Measurements from ENCODE around the gene PRG3. TPM values are rescaled to one million over a fixed set of nuclear protein-coding genes. Genes with fewer than 3 reads are reported as not detected.

Gene PRG3
- total and polyA plus RNA-seq, 2 donors (not counting 1 experiment from before 2014, with no cell fraction given), result not detected

DNA sequence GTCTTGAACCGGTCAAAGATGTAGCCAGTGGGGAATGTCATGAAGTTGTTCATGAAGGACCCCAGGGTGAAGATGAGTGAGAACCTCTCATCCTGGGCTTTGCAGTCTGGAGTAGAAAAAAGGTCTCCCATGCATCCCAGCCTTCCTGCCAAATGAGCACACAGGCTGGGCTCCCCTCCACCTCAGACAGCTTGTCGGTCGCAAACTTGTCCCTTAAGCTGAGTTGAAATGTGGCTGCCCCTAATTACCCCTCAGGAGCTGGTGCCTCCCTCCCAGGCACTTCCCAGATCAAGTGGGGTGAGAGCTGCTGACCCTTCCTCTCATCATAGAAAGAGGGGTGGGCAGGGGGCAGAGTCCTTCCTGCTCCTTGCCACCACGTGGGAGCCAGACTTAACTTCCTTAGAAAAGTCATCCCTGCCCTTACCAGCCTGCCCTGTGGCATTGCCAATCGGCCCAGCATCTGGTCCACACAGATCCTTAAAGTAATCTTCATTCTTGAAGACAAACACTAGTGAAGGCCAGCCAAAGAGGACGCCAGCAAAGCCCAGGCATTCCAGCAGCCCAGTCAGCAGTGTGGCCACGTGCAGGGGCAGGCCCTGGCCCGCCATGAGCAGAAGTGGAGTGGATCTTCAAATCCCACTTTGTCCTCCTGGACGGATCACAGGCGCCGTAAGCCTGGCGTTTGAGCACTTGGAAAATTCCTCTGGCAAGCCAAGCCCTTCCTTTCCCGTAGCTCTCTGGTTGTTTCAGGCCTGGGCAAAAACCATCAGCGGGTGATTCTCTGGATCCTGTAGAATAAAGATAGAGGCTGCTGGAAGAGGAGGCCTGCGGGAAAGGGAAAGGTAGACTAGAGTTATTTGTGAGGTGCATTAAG lies 44.9 kb upstream of the PRG3 start:
- peak overlapping the region; percentile 96 for H3K4me2 ChIP-seq (replicated peaks; ENCODE audit: low read depth, low read length, poor library complexity, severe bottlenecking)
- H3K4me3 ChIP-seq (ENCODE audit: control extremely low read depth in 1 of 5, extremely low read depth in 1 of 5, insufficient read depth in 1 of 5, low read depth in 2 of 5, low read length in 4 of 5), result peak overlapping the region in 4 of 5 experiments; percentile 32 to 90 (median 68)
- intact Hi-C loops (cut with micrococcal nuclease), result loop anchor here (2.0 to 5.0 kb wide), 2 partner anchors 31 to 89 kb away; partner anchors contain the start of genes P2RX3 and SSRP1
- DNase-seq (no peak), ATAC-seq (ENCODE audit: low read depth) (no peak)
- POLR2A ChIA-PET, result interaction anchor here (0.6 kb wide), 1 partner anchor 75 kb away, joined by 6 read pairs; no protein-coding TSS in a partner anchor
- WGBS (ENCODE audit: insufficient coverage), result 55% methylated on average over 12 of the region's 15 CpGs
- H3K79me2 ChIP-seq (ENCODE audit: control insufficient read depth, insufficient read depth, low read length), result peaks cover 10% of the 10 kb centered on the region
- Mint-ChIP-seq H3K27ac (peak overlapping the region; percentile 92), H3K9me3 (ENCODE audit: insufficient read depth) (no peaks in the 10 kb centered on the region), H3K27me3 (no peaks in the 10 kb centered on the region), H3K4me1 (peaks cover 36% of the 10 kb centered on the region), H3K4me3 (peak overlapping the region; percentile 91)
- CTCF ChIA-PET, result interaction anchor here (1.3 to 4.2 kb wide), 2 partner anchors 32 to 118 kb away, joined by 3 to 22 read pairs; no protein-coding TSS in a partner anchor
- no peaks in the 10 kb centered on the region for H4K20me1 ChIP-seq (ENCODE audit: control insufficient read depth, insufficient read depth, low read length, poor library complexity, severe bottlenecking)
- peaks cover 28 to 33% of the 10 kb centered on the region in 2 donors for H3K4me1 ChIP-seq (ENCODE audit: control insufficient read depth in 2 of 2, insufficient read depth in 2 of 2, low read length in 2 of 2)
- peaks cover 0 to 4% (median 0%) of the 10 kb centered on the region in 3 donors for H3K9me3 ChIP-seq (ENCODE audit: control extremely low read depth in 1 of 3, control insufficient read depth in 2 of 3, insufficient read depth in 1 of 3, low read length in 2 of 3)
- H3K36me3 ChIP-seq (replicated peaks in 1 of 2; ENCODE audit: control extremely low read depth in 1 of 2, control insufficient read depth in 1 of 2, extremely low read depth in 1 of 2, insufficient read depth in 2 of 2, low read length in 1 of 2), result peaks cover 0 to 3% of the 10 kb centered on the region in 2 experiments
- TF ChIP-seq, protein P1, sequence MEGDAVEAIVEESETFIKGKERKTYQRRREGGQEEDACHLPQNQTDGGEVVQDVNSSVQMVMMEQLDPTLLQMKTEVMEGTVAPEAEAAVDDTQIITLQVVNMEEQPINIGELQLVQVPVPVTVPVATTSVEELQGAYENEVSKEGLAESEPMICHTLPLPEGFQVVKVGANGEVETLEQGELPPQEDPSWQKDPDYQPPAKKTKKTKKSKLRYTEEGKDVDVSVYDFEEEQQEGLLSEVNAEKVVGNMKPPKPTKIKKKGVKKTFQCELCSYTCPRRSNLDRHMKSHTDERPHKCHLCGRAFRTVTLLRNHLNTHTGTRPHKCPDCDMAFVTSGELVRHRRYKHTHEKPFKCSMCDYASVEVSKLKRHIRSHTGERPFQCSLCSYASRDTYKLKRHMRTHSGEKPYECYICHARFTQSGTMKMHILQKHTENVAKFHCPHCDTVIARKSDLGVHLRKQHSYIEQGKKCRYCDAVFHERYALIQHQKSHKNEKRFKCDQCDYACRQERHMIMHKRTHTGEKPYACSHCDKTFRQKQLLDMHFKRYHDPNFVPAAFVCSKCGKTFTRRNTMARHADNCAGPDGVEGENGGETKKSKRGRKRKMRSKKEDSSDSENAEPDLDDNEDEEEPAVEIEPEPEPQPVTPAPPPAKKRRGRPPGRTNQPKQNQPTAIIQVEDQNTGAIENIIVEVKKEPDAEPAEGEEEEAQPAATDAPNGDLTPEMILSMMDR (IDR thresholded peaks at IDR 0.05), result no peak
- no peak for TF ChIP-seq EZH2 (IDR thresholded peaks at IDR 0.05; ENCODE audit: borderline replicate concordance, insufficient read depth, low read depth, low read length, poor library complexity, severe bottlenecking)
- H2AFZ ChIP-seq (ENCODE audit: insufficient read depth, low read depth, low read length, poor library complexity, severe bottlenecking), result peak overlapping the region; percentile 95
- H3K27ac ChIP-seq (ENCODE audit: low read length in 2 of 2), result no peak overlapping the region
- H3K27me3 ChIP-seq (replicated peaks in 1 of 4; ENCODE audit: control extremely low read depth in 1 of 4, control insufficient read depth in 3 of 4, insufficient read depth in 4 of 4, low read length in 3 of 4), result no peaks in the 10 kb centered on the region
- peak overlapping the region; percentile 80 for H3K9ac ChIP-seq (ENCODE audit: low read length)

Measured in B cell (primary cell).